ENCODE results near the gene AZIN2.

GRCh38 chr1:33089457-33089856 is 8.5 kb downstream of the AZIN2 start:
- TF ChIP-seq CTCF (IDR thresholded peaks at IDR 0.05) (no peak), POLR2A (IDR thresholded peaks at IDR 0.05) (no peak), EP300 (IDR thresholded peaks at IDR 0.05) (no peak), POLR2AphosphoS5 (IDR thresholded peaks at IDR 0.05) (no peak)

Data from upper lobe of left lung (tissue), 4 donors.